B cell (primary cell): ENCODE measurements around the gene TTPAL.

Experiments
- EZH2 ChIP-seq: IDR thresholded peaks from 2 replicates; pipeline ENCODE4 v1.6.1; 2012; ENCODE audit warnings: borderline replicate concordance, low read depth, mild to moderate bottlenecking, moderate library complexity, low read length; ENCODE audit not compliant: insufficient read depth, poor library complexity, severe bottlenecking
- TF ChIP-seq, protein P1 (sequence below): fragments of 200-600 bp; IDR thresholded peaks from one replicate; pipeline ENCODE4 v1.8.0; 2022; ENCODE audit warnings: antibody characterized with exemption, mild to moderate bottlenecking

DNA sequence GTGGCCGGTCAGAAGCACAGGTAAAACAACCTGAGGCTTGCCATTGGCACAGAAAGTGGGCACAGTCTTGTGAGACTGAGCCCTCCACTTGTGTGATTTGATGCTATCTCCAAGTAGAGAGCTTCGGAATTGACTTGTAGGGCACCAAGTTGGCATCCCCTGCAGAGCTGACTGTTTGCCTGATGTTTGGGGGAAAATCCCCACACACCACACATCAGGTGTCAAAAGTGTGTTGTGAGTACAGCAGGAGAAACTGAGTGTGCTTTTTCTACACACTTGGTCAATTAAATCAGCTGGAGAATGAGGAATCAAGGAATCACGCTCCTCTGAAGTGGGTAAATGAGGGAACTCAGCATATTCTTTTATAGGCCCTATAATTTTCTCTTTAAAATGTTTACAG is 45.2 kb downstream of the TTPAL start:
- TF ChIP-seq, protein P1, sequence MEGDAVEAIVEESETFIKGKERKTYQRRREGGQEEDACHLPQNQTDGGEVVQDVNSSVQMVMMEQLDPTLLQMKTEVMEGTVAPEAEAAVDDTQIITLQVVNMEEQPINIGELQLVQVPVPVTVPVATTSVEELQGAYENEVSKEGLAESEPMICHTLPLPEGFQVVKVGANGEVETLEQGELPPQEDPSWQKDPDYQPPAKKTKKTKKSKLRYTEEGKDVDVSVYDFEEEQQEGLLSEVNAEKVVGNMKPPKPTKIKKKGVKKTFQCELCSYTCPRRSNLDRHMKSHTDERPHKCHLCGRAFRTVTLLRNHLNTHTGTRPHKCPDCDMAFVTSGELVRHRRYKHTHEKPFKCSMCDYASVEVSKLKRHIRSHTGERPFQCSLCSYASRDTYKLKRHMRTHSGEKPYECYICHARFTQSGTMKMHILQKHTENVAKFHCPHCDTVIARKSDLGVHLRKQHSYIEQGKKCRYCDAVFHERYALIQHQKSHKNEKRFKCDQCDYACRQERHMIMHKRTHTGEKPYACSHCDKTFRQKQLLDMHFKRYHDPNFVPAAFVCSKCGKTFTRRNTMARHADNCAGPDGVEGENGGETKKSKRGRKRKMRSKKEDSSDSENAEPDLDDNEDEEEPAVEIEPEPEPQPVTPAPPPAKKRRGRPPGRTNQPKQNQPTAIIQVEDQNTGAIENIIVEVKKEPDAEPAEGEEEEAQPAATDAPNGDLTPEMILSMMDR = no peak
- no peak for TF ChIP-seq EZH2
